HG03045 (cell line): ENCODE data around the gene PTCSC3.

Experiments
- ATAC-seq: cut with Tn5 transposase; IDR thresholded peaks from one replicate; pipeline ENCODE4 v1.9.1; 2021; ENCODE audit warnings: mild to moderate bottlenecking, moderate library complexity; ENCODE audit not compliant: unreplicated experiment

Gene PTCSC3

GRCh38 chr14:36086629-36087395 lies 89.7 kb downstream of the PTCSC3 start:
- ATAC-seq, result no peak

DNA sequence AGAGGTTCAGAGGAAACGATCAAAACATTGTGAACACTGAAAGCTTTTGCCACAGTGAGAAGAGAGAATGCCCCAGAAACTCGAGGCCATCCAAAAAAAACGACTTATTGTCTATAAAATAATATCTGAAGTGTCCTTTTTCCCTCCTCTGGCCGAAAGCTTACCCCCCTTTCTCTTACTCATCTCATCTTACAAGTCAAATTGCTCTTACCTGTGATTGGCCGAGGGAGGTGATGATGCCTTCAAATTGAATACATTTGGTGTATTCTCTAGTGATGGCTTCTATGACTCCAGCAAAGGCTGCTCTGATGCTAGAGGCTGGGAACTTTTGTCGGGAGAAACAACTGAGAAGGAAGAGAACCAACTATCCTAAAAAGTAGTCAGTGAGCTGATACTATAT lies 90.7 kb downstream of the PTCSC3 start:
- no peak for ATAC-seq
